Stimulated activated naive CD8-positive, alpha-beta T cell treated with anti-CD3 and anti-CD28 coated beads, Interleukin-15, amount 100 ng/mL, for 72 hours (primary cell): ENCODE results near the gene TSKU.
A peak's percentile ranks its signal among the peaks of the same experiment; 100 is the strongest.
"Not testable (repeated sequence)": the region's sequence is repeated elsewhere in the genome, so short reads cannot be mapped to it uniquely, and the experiment has no call there.

Source experiments
- ATAC-seq: fragments of 150-1000 bp; cut with Tn5 transposase; 2 replicates; pipeline ENCODE4 v1.10.0; 2021; ENCODE audit warnings: mild to moderate bottlenecking, moderate library complexity
- DNase-seq, 2 donors: peaks; one replicate each; pipeline ENCODE4 v3.0.0; 2021 to 2022
- H3K27ac Mint-ChIP-seq, 2 donors: one replicate each; pipeline ENCODE4 v1.8.0; 2022; ENCODE audit warnings: mild to moderate bottlenecking in 2 of 2, mixed read lengths in 2 of 2, moderate library complexity in 2 of 2
- H3K27me3 Mint-ChIP-seq: one replicate; pipeline ENCODE4 v1.8.0; 2022; ENCODE audit warnings: mixed read lengths
- H3K4me1 Mint-ChIP-seq: one replicate; pipeline ENCODE4 v1.8.0; 2022; ENCODE audit warnings: mild to moderate bottlenecking, mixed read lengths
- H3K4me3 Mint-ChIP-seq, 2 donors: one replicate each; pipeline ENCODE4 v1.8.0; 2022; ENCODE audit warnings: mild to moderate bottlenecking in 2 of 2, mixed read lengths in 2 of 2, moderate library complexity in 1 of 2
- H3K9me3 Mint-ChIP-seq, 2 donors: one replicate each; pipeline ENCODE4 v1.8.0; 2022; ENCODE audit warnings: mixed read lengths in 2 of 2

Gene TSKU

DNA sequence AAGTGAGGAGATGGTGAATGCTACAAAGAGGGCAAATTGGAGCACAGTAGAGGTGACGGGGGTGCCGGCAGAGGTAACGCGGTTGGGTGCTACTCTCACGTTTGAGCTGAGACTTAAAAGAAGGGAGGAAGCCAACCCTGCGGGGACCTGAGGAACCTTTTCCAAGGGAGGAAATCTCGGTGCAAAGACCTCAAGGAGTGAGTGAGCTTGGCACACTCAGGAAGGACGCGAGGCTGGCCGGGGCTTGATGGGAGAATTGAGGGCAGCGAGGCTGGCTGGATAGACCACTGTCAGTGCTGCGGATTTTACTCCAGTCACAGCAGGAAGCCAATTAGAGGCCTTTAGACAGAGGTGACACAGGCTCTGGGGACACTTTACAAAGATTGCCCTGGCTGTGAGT lies 25.0 kb downstream of the TSKU start:
- H3K27ac Mint-ChIP-seq: no peak overlapping the region
- H3K9me3 Mint-ChIP-seq: peaks cover 0 to 6% of the 10 kb centered on the region in 2 donors
- DNase-seq (no peak), ATAC-seq (no peak)
- peaks cover 52% of the 10 kb centered on the region for H3K4me1 Mint-ChIP-seq
- H3K4me3 Mint-ChIP-seq: no peak overlapping the region
- peaks cover 36% of the 10 kb centered on the region for H3K27me3 Mint-ChIP-seq

DNA sequence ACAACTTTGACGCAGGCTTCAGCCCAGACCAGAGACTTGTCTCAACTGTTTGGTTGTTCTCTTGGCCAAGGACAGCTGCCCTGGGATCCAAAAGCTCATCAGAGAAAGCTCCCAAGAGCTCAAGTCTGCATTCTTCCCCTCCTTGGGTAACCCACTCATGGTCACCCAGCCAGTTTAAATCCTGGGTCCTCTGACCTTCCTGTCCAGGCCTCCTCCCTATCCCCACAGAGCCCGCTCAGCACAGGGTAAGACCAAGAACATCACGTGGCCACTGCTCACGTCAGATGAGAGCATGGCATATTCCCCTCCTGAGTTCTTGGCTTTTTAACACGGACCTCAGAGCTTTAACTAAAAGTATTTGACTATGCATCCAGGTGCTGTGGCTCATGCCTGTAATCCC lies 25.8 kb downstream of the TSKU start:
- Mint-ChIP-seq H3K27me3 (peaks cover 36% of the 10 kb centered on the region), H3K4me3 (no peak overlapping the region), H3K4me1 (peaks cover 44% of the 10 kb centered on the region), H3K9me3 (peaks cover 0 to 6% of the 10 kb centered on the region in 2 donors), H3K27ac (no peak overlapping the region)
- ATAC-seq: no peak
- no peak for DNase-seq

DNA sequence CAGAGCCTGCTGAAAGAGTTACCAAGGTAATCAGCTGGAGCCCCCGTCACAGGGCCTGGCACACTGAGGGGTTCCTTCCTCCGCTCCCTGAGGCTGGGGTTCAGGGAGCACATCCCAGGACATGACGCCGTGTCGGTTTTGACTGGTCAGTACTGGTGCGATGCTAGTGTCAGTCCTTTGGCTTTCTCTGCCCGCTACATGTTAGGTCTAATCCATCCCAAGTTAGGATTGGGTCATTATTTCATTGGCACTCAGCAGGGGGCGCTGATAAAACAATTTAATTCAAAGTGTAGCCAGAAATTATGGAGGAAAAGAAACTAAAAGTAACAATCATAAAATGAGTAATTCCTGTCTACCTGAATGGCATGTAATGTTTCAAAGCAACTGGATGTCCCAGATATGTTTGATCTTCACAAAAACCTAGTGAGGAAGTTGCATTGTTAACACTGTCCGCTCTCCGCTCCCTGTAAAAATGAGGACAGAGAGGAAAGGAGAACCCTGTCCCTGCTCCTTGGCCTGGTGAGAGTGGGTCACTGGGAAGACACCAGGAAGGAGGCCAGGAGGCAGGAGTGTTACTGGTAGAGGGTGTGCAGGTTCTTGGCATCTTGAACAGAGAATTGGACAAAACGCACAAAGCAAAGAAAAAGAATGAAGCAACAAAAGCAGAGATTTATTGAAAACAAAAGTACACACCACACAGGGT lies 27.1 kb downstream of the TSKU start:
- Mint-ChIP-seq H3K27ac (peak overlapping the region; percentile 88 to 97), H3K4me3 (peak overlapping the region; percentile 10 to 51), H3K9me3 (peaks cover 2 to 9% of the 10 kb centered on the region in 2 donors), H3K4me1 (peaks cover 31% of the 10 kb centered on the region), H3K27me3 (peaks cover 29% of the 10 kb centered on the region)
- peak; percentile 45 to 53 for DNase-seq
- ATAC-seq: peak; percentile 60

DNA sequence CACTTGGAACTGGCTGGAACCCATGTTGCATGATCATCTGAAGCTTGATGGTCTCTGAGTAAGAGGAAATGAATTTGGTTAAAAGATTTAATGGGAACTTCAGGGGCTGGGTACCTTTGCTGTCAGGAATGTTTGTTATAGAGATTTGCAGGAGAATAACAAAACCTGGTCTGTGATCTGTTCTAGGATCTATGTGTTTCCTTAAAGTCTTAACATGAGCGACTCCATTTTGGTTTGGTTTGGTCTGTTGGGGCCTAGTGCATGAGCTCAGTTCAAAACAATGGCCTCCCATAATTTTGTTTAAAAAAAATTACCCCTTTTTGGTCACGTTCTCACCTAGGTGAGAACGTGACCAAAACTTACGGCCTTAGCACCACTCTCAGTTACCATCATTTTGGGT lies 28.1 kb downstream of the TSKU start:
- peaks cover 11 to 18% of the 10 kb centered on the region in 2 donors for H3K9me3 Mint-ChIP-seq
- peak overlapping the region in 1 of 2 donors; percentile 52 for H3K27ac Mint-ChIP-seq
- ATAC-seq (no peak), DNase-seq (no peak)
- peaks cover 22% of the 10 kb centered on the region for H3K4me1 Mint-ChIP-seq
- no peak overlapping the region for H3K4me3 Mint-ChIP-seq
- H3K27me3 Mint-ChIP-seq: peaks cover 23% of the 10 kb centered on the region

DNA sequence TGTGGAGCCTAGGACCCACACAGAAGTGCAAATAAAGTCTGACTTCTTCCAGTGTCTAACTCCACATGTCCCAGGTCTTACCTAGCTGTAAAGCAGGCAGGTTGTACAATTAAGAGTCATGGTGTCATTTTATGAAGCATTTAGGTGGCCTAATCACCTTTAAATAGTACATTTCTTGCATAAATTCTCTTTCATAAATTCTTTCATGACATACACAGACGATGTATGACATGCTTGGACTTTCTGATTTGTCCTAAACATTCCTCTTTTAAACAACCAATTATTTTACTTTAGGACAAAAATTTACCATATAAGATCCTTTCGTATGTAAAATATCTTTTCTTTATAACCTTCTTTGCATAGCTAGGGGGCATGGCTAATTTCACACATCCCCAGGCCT lies 31.3 kb downstream of the TSKU start:
- H3K27me3 Mint-ChIP-seq: no peaks in the 10 kb centered on the region
- DNase-seq (no peak), ATAC-seq (no peak)
- peaks cover 7% of the 10 kb centered on the region for H3K4me1 Mint-ChIP-seq
- H3K27ac Mint-ChIP-seq: no peak overlapping the region
- H3K4me3 Mint-ChIP-seq: no peak overlapping the region
- H3K9me3 Mint-ChIP-seq: peaks cover 22 to 28% of the 10 kb centered on the region in 2 donors

DNA sequence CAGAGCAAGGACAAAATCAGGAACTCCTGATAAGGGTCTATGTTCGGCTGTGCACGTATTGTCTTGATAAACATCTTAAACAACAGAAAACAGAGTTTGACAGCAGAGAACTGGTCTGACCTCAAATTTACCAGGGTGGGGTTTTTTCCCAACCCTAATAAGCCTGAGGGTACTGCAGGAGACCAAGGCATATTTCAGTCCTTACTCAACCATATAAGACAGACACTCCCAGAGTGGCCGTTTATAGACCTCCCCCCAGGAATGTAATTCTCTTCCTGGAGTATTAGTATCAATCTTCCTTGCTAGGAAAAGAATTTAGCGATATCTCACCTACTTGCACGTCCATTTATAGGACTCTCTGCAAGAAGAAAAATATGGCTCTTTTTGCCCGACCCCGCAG lies 32.5 kb downstream of the TSKU start:
- H3K9me3 Mint-ChIP-seq: peaks cover 22% of the 10 kb centered on the region in 2 donors
- not testable (repeated sequence) for DNase-seq, H3K27me3 Mint-ChIP-seq, ATAC-seq, H3K27ac Mint-ChIP-seq, H3K4me1 Mint-ChIP-seq, H3K4me3 Mint-ChIP-seq

DNA sequence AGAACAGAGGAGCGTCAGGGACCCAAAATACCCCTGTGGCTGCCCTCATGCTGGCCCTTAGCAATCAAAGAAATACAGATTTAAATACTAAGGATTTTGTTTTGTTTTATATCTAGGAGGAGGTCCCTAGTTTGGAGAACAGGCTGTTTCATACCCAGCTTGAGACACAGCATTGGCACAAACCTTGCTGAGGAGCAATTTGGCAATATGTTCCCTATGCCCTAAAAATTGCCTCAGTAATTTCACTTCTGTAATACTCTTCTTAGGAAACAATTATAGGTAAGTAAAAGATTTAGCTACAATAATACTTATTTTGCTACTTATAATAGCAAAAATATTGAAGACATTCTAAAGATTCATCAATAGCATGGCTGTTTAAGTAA lies 37.0 kb downstream of the TSKU start:
- Mint-ChIP-seq H3K4me1 (peaks cover 19% of the 10 kb centered on the region), H3K27me3 (no peaks in the 10 kb centered on the region), H3K4me3 (no peak overlapping the region), H3K9me3 (peaks cover 20 to 21% of the 10 kb centered on the region in 2 donors), H3K27ac (no peak overlapping the region)
- no peak for ATAC-seq
- no peak for DNase-seq

DNA sequence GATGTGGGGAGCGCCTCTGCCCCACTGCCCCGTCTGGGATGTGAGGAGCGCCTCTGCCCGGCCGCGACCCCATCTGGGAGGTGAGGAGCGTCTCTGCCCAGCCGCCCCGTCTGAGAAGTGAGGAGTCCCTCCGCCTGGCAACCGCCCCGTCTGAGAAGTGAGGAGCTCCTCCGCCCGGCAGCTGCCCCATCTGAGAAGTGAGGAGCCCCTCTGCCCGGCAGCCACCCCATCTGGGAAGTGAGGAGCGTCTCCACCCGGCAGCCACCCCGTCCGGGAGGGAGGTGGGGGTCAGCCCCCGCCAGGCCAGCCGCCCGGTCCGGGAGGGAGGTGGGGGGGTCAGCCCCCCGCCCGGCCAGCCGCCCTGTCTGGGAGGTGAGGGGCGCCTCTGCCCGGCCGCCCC lies 38.2 kb downstream of the TSKU start:
- H3K27me3 Mint-ChIP-seq, H3K27ac Mint-ChIP-seq, H3K4me3 Mint-ChIP-seq, ATAC-seq, DNase-seq, H3K9me3 Mint-ChIP-seq: not testable (repeated sequence)
- H3K4me1 Mint-ChIP-seq: peaks cover 28% of the 10 kb centered on the region

DNA sequence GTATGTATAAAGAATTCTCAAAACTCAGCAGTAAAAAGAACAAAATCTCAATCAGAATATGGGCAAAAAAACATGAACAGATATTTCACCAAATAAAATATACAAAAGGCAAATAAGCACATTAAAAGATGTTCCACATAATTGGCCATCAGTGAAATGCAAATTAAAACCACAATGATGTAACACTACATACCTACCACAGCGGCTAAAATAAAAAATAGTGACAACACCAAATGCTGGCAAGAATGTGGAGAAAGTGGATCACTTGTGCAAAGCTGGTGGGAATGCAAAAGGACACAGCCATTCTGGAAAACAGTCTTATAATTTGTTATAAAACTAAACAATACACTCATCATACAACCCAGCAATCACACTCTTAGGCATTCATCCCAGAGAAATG lies 39.2 kb downstream of the TSKU start:
- DNase-seq: no peak
- Mint-ChIP-seq H3K27me3 (no peaks in the 10 kb centered on the region), H3K4me1 (peaks cover 28% of the 10 kb centered on the region), H3K9me3 (peaks cover 0 to under 1% of the 10 kb centered on the region in 2 donors), H3K27ac (no peak overlapping the region), H3K4me3 (no peak overlapping the region)
- no peak for ATAC-seq

DNA sequence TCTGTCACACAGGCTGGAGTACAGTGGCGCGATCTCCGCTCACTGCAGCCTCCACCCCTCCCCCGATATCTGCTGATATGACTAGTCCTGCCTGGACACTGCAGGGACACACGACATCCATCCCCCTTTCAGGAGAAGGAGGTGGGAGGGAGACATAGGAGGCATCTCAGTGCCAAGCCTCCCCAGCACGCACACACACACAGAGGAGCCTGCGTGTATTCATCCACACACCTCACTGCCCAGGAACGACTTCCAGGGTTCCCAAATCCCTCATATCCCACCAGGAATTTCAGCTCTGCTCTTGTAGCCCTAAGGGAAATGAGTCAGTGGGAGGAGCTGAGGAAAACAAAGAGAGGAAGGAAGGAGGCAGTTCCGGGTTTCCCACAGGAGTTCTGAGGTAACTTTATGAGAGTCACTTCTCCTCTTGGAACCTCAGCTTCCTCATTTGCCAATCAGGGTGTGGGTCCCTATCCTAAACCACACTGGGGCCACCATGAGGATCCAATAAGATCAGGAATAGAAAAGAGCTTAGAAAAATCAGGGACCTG lies 40.4 kb downstream of the TSKU start:
- DNase-seq (no peak), ATAC-seq (no peak)
- no peak overlapping the region for H3K4me3 Mint-ChIP-seq
- no peak overlapping the region for H3K27ac Mint-ChIP-seq
- H3K27me3 Mint-ChIP-seq: no peaks in the 10 kb centered on the region
- H3K9me3 Mint-ChIP-seq: no peaks in the 10 kb centered on the region
- H3K4me1 Mint-ChIP-seq: peaks cover 28% of the 10 kb centered on the region

DNA sequence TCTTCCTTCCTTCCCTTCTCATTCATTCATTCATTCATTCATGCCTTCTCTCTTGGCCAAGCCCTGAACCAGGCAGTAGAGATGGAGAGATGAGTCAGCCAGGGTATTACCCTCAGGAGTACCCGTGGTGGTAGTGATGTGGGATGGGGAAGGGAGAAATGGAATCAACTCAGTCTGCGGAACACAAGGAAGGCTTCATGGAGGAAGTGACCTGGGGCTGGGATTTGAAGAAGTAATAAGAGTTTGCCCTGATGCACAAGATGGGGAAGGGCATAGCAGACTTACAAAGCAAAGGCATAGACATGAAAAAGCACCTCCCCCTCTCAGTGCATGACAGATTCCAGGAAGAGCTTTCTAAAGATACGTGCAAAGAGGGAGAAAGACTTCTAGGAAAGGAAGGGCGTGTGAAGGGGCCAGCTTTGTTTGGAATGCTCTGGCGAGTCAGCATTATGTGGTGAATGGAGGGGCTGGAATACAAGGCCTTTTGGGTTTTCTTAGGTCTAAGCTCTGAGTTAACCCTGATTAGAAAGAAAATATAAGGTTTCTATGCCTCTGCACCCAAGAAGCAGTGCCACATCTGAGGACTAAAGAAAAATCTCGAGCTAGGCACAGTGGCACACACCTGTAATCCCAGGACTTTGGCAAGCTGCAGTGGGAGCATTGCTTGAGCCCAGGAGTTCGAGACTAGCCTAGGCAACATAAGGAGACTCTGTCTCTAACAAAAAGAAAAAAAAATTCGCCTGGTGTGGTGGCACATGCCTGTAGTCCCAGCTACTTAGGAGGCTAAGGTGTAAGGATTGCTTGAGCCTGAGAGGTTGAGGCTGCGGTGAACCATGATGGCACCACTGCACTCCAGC lies 41.2 kb downstream of the TSKU start:
- DNase-seq: no peak
- no peaks in the 10 kb centered on the region for H3K9me3 Mint-ChIP-seq
- H3K27ac Mint-ChIP-seq: no peak overlapping the region
- peaks cover 28% of the 10 kb centered on the region for H3K4me1 Mint-ChIP-seq
- ATAC-seq: no peak
- no peak overlapping the region for H3K4me3 Mint-ChIP-seq
- peaks cover 6% of the 10 kb centered on the region for H3K27me3 Mint-ChIP-seq

DNA sequence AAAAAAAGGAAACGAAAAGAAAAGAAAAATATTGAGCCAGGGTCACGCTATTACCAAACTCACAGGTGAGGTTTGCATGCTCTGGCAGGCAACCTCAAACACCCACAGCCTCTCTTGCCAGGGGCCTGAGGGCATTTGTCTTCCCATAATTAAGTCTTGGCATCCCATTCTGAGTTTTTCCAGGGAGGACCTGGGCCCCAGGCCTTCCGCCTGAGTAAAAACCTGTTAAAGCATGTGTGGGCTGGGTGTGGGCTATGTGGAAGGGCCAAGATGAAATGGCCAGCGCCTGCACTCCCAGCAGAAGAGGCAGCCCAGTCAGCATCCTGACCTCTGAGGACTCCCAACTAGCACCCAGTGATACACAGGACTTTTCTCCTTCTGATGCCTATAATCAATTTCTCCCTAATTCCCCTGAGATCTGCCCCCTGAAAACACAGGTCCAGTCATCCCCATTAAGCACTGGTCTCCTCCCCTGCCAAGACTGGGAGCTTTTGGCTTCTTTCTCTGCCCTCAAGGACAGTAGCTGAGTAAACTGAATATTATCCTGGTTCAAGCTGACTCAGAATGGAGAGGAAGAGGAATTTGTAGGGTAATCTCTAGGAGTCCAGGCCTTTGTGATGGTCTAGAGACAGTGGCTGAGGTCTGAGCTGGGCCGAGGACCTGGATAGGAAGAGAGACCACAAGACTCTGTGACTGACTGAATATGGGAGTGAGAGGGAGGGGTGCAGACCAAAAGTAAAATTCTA lies 42.0 kb downstream of the TSKU start:
- Mint-ChIP-seq H3K27ac (peak overlapping the region in 1 of 2 donors; percentile 42), H3K4me3 (no peak overlapping the region)

DNA sequence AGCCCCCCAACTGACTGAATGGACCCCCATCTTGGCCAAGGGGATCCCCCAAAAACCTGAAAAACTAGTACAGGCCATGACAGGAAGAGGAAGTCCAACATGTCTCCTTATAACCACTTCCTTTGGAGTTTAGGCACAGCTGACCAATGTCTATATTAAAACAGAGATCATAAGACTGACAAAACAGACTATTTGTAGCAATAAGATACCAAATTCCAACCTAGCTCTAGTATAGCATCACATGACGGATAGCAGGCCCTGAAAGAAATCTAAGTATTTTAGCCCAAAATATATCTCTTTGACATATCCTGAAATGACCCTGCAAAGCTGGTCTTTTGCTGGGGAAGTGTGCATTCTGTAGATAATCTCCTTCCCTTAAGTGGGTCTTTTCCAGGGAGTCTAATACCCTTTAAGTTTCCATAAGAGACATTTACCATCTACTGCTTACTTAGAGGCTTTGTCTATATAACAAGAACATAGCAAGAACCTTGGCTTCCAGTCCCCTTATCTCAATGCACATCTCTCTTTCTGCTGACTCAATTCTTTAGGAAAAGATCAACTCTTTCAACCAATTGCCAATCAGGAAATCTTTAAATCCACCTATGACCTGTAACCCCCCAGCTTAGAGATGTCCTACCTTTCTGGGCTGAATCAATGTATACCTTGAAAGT lies 42.7 kb downstream of the TSKU start:
- Mint-ChIP-seq H3K9me3 (no peaks in the 10 kb centered on the region), H3K27ac (peak overlapping the region in 1 of 2 donors; percentile 29), H3K27me3 (peaks cover 20% of the 10 kb centered on the region), H3K4me3 (no peak overlapping the region), H3K4me1 (peaks cover 28% of the 10 kb centered on the region)
- ATAC-seq (no peak), DNase-seq (no peak)

More for the DNA sequence above, 42.0 kb downstream of the TSKU start:
- no peak for ATAC-seq
- no peak for DNase-seq
- Mint-ChIP-seq H3K27me3 (peaks cover 14% of the 10 kb centered on the region), H3K4me1 (peaks cover 28% of the 10 kb centered on the region), H3K9me3 (no peaks in the 10 kb centered on the region)

DNA sequence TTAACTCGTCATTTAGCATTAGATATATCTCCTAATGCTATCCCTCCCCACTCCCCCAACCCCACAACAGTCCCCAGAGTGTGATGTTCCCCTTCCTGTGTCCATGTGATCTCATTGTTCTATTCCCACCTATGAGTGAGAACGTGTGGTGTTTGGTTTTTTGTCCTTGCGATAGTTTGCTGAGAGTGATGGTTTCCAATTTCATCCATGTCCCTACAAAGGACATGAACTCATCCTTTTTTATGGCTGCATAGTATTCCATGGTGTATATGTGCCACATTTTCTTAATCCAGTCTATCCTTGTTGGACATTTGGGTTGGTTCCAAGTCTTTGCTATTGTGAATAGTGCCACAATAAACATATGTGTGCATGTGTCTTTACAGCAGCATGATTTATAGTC lies 43.4 kb downstream of the TSKU start:
- Mint-ChIP-seq H3K4me1 (peaks cover 28% of the 10 kb centered on the region), H3K27me3 (peaks cover 25% of the 10 kb centered on the region)
- not testable (repeated sequence) for H3K27ac Mint-ChIP-seq, H3K9me3 Mint-ChIP-seq, ATAC-seq, DNase-seq, H3K4me3 Mint-ChIP-seq

DNA sequence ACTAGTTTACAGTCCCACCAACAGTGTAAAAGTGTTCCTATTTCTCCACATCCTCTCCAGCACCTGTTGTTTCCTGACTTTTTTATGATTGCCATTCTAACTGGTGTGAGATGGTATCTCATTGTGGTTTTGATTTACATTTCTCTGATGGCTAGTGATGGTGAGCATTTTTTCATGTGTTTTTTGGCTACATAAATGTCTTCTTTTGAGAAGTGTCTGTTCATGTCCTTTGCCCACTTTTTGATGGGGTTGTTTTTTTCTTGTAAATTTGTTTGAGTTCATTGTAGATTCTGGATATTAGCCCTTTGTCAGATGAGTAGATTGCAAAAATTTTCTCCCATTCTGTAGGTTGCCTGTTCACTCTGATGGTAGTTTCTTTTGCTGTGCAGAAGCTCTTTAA lies 43.8 kb downstream of the TSKU start:
- H3K27ac Mint-ChIP-seq, DNase-seq, ATAC-seq, H3K9me3 Mint-ChIP-seq, H3K4me3 Mint-ChIP-seq: not testable (repeated sequence)
- Mint-ChIP-seq H3K4me1 (peaks cover 28% of the 10 kb centered on the region), H3K27me3 (peaks cover 25% of the 10 kb centered on the region)
